Hindlimb muscle (tissue), 1 donor: Measurements from ENCODE around the gene PRICKLE3. TPM values are rescaled to one million over a fixed set of nuclear protein-coding genes. Genes with fewer than 3 reads are reported as not detected.
"Not testable (repeated sequence)": the region's sequence is repeated elsewhere in the genome, so short reads cannot be mapped to it uniquely, and the experiment has no call there.

ENCODE experiments used
- DNase-seq: peaks from one replicate; pipeline ENCODE4 v3.0.0-alpha.2; 2013
- polyA plus RNA-seq: library from polyadenylated mRNA; unstranded; fragments of 120-200 nt; gene quantifications from one replicate; pipeline ENCODE4 v1.2.1, GENCODE V29; 2013; ENCODE audit not compliant: insufficient read length

The PRICKLE3 gene
- polyA plus RNA-seq, 1 donor, result 4.3 TPM

GRCh38 chrX:49179358-49179757 lies 6.8 kb downstream of the PRICKLE3 start:
- DNase-seq, result no peak

DNA sequence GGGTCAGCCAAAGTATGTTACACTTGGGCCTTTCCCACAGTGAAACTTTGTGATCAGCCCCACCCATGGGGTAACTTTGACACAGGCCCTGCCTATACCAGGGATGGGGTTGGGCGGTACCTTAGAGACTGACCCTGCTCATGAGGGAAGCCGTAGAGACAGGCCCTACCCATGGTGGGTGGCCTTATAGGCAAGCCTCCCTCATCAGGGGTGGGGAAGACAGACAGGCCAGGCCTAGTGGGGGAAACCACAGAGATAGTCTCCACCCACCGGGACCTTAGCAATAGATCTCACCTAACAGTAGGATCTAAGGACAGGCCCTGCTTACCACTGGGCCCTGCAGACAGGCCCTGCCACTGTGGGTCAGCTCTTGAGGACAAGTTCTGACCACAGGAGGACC lies 7.6 kb downstream of the PRICKLE3 start:
- DNase-seq, result no peak

DNA sequence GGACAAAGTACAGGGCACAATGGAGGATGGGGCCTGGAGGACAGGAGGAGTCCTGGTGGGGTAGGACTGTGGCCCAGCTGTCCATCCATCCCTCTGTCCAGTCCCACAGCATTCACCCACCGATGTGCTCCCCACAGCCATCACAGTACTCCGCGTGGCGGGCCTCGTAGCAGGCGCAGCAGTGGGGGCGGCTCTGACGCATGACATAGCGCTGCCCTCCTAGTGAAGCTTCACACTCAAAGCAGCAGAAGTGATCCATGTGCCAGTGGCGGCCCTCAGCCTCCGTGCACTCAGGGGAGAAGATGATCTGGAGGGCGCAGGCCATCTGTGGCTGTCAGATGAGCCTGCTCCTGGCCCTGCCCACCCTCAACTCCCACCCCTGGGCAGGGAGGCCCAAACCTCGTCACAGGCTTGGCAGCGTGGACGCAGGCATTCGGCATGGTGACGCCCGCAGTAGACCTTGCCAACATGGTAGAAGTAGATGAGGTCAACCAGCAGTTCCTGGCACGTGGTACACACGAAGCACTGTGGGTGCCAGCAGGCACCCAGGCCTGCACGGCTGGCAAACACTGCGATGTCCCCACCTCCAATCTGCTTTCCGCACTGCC lies 8.2 kb downstream of the PRICKLE3 start:
- DNase-seq, result no peak

GRCh38 chrX:49177338-49177833 lies 8.8 kb downstream of the PRICKLE3 start:
- DNase-seq, result no peak

GRCh38 chrX:49176421-49177326 lies 9.5 kb downstream of the PRICKLE3 start:
- no peak for DNase-seq

DNA sequence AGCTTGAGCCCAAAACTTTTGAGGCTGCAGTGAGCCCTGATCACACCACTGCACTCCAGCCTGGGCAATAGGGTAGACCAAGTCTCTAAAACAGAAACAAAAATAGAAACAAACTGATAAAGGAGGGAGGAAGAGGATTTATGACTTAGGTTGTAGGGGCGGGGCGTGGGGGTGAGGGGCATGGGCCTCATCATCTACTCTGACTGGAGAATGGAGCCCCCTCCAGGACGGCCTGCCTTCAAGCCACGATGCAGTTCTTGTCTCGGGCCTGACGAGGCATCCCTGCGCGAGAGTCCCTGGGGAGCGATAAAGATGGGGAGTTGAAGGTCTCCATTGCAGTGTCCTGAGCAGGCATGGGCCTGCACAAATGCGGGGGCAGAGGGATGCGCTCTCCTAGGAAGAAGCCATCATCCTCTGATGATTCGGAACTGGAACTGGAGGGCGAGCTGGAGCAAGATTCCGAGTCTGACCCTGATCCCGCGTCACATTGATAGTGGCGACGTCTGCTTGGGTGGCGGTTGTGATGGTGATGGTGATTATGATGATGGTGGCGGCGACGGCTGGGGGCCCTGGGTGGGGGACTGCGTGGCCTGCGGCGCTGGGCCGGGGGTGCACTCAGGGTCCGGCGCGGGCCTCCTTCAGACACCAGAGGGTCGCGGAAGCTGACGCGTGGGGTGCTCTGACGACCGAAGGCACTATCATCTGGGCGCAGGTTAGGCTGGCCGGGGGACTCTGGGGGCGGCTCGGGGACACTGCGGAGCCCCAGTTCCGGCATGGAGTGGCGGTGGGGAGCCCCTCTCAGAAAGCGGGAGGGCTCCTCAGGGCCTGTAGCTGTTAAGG lies 10.5 kb downstream of the PRICKLE3 start:
- no peak for DNase-seq

DNA sequence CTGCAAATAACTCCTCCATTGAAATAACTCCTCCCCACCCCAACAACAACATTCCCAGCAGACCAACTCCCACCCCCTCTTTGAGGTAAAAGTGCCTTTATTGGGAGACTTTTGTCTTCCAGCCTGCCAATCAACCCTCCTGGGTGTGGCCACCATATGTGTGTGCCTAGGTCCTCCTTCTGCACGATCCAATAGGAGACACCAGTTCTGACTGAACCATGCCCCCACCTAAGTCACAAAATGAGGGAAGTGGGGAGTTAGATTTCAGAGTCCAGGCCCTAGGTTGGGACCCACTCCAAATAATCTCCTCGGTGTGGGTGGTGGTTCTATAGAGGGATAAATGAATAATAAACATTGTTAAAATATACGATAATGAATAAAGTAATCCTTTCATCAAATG lies 11.4 kb downstream of the PRICKLE3 start:
- no peak for DNase-seq

- not testable (repeated sequence) for DNase-seq
Measured at GRCh38 chrX:49173544-49173943, 12.6 kb downstream of the PRICKLE3 start.

- DNase-seq, result no peak
Measured at GRCh38 chrX:49172280-49172780, 13.8 kb downstream of the PRICKLE3 start.

DNA sequence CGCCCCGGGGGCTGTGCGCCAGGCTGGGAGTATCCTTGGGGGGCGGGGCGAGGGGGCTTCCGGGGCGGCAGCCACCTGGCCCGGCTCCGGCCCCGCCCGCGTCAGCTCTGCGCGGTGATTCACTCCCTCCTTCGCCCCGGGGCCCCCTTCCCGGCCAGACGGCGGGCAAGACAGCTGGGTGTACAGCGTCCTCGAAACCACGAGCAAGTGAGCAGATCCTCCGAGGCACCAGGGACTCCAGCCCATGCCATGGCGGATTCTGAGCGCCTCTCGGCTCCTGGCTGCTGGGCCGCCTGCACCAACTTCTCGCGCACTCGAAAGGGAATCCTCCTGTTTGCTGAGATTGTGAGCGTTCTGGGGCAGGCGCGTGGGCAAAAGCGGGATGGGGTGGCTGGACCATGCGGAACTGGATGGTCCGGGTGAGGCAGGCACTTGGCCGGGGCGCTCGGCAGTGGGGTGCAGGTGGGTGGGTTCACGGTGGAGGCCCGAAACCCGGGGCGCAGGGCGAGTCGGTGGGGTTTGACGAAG lies 14.4 kb downstream of the PRICKLE3 start, which contains the start of gene PLP2:
Gene PLP2, plus strand, starts transcription at position 147 of the 528 bp plus-strand sequence. Its CDS starts 103 bp downstream, at position 250.
- DNase-seq, result no peak

DNA sequence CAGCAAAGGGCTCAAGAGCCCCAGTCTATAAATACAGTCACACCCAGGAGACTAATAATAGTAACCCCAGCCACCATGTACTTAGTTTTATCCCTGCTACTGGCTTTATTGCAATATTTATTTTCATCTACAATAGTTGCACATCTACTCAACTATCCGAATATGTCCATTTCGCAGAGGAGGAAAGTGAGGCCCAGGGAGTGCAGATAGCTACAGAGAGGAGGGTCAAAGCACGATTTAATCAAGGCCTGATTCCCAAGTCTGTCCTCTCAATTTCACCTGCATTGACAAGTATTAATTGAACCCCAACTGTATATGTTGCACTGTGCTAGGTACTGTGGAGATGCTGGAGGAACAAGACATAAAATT lies 18.4 kb downstream of the PRICKLE3 start:
- no peak for DNase-seq

DNA sequence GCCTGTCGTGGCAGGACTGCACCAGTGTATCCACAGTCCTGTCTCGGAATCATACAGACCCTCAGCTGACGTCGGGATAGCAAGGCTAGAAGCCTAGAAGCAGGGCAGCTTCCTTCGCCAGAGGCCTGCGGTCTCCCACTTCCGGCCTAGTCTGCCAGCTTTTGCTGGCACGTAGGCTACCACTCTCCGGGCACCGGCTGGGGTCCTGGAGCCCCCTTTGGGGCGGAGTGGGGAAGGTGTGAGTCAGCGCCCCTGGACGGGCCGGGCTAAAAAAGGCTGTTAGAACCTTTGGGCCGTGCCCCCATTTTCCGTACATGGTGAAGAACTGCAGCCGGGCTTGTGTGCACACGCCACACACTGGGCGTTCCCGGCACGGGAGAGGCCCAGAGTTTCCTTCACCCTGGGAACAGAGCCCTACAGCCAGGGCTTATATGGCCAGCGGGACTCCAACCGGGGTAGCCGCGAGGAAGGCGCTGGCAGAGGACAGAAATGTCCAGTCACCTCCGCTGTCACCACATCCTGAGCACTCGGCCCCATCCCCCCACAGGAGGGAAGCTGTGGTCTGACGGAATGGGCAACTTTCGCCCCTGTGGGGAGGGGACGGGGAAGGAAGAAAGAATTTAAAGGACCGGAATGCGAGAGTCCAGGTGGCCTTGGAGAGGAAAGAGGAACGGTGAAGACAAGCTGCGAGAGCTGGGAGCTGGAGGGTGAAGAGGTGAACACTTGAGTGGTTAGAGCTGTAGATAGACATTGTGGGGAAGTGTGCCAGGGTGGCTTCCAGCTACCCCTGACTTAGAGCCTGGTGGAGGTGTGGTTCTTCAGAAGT lies 19.0 kb downstream of the PRICKLE3 start:
- peak; percentile 54 for DNase-seq

GRCh38 chrX:49165901-49166881 lies 20.0 kb downstream of the PRICKLE3 start:
- DNase-seq, result peak; percentile 56

- no peak for DNase-seq
Measured at GRCh38 chrX:49164589-49165360, 21.4 kb downstream of the PRICKLE3 start.

GRCh38 chrX:49163555-49164419 lies 22.4 kb downstream of the PRICKLE3 start:
- peak; percentile 91 for DNase-seq

GRCh38 chrX:49162620-49163019 lies 23.6 kb downstream of the PRICKLE3 start, which contains the start of gene MAGIX:
MAGIX (plus strand) TSS chrX:49162758; CDS start chrX:49162890, 132 bp downstream.
- DNase-seq, result no peak

DNA sequence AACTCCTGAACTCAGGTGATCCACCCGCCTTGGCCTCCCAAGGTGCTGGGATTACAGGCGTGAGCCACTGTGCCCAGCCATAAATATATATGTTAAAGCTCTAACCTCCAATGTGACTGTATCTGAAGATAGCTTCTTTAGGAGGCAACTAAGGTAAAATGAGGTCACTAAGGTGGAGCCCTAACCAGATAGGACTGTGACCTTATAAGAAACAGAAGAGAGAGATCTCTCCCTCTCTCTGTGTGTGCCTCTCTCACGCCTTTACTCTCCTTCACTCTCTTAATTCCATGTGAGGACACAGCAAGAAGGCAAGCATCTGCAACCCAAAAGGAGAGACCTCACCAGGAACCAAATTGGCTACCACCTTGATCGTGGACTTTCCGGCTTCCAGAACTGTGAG lies 24.5 kb downstream of the PRICKLE3 start:
- no peak for DNase-seq

GRCh38 chrX:49160908-49161307 lies 25.3 kb downstream of the PRICKLE3 start:
- no peak for DNase-seq
